Heart left ventricle (tissue), 16 donors: Measurements from ENCODE around the gene FMNL1. TPM values are rescaled to one million over a fixed set of nuclear protein-coding genes. Genes with fewer than 3 reads are reported as not detected.
"Not testable (repeated sequence)": the region's sequence is repeated elsewhere in the genome, so short reads cannot be mapped to it uniquely, and the experiment has no call there.

ENCODE experiments used
- ATAC-seq, 4 donors: fragments of 200-7000 bp; cut with Tn5 transposase; one replicate each; pipeline ENCODE4 v1.9.1; 2020 to 2022; ENCODE audit warnings: moderate library complexity in 4 of 4, mild to moderate bottlenecking in 3 of 4, moderate number of reproducible peaks in 1 of 4
- DNase-seq, 5 donors: peaks; one replicate each; pipeline ENCODE4 v3.0.0-alpha.2; 2020
- H3K27ac ChIP-seq, 12 donors: fragments of 200-600 bp; sonication (generic) in 4 of 12; one replicate each; pipeline versions ENCODE4 v1.5.0 to v1.8.0; 2016 to 2022; ENCODE audit warnings: mild to moderate bottlenecking in 2 of 12
- H3K27me3 ChIP-seq, 9 donors: fragments of 200-600 bp; sonication (generic) in 2 of 9; one replicate each; pipeline versions ENCODE4 v1.5.1 to v1.8.0; 2016 to 2022; ENCODE audit warnings: mild to moderate bottlenecking in 3 of 9
- H3K36me3 ChIP-seq, 9 donors: fragments of 200-600 bp; sonication (generic) in 2 of 9; one replicate each; pipeline versions ENCODE4 v1.5.0 to v1.8.0; 2018 to 2022; ENCODE audit warnings: mild to moderate bottlenecking in 2 of 9
- H3K4me1 ChIP-seq, 12 donors: fragments of 200-600 bp; sonication (generic) in 4 of 12; one replicate each; pipeline versions ENCODE4 v1.5.0 to v1.8.0; 2016 to 2022; ENCODE audit warnings: mild to moderate bottlenecking in 3 of 12
- H3K4me3 ChIP-seq, 12 donors: fragments of 200-600 bp; sonication (generic) in 4 of 12; one replicate each; pipeline versions ENCODE4 v1.5.0 to v1.8.0; 2017 to 2022; ENCODE audit warnings: mild to moderate bottlenecking in 9 of 12, moderate library complexity in 4 of 12
- H3K9me3 ChIP-seq, 12 donors: fragments of 200-600 bp; sonication (generic) in 4 of 12; one replicate each; pipeline versions ENCODE4 v1.5.0 to v1.8.0; 2016 to 2022; ENCODE audit warnings: mild to moderate bottlenecking in 1 of 12
- CTCF ChIP-seq, 12 donors: fragments of 200-600 bp; sonication (generic) in 4 of 12; IDR thresholded peaks; one replicate each; pipeline versions ENCODE4 v1.5.0 to v1.8.0; 2018 to 2022; ENCODE audit warnings: antibody characterized with exemption in 12 of 12, mild to moderate bottlenecking in 5 of 12
- POLR2A ChIP-seq, 2 donors: fragments of 450-650 bp; IDR thresholded peaks; one replicate each; pipeline ENCODE4 v1.6.1; 2017; ENCODE audit warnings: antibody characterized with exemption in 2 of 2, mild to moderate bottlenecking in 2 of 2, moderate library complexity in 2 of 2
- WGBS, 4 donors: extraction: QIAGEN DNeasy Blood & Tissue Kit in 2 of 4; methylation state at CpG; one replicate each; pipeline versions ENCODE4 v1.1.5 to v1.1.7; 2013 to 2018; 5-methylcytosine and 5-hydroxymethylcytosine counted together
- intact Hi-C, 10 donors: fragments of 100-400 bp; cut with DNase I; formaldehyde crosslinking; loops; one replicate each; pipeline versions ENCODE4 v1.11.1 to v1.14.2; 2022
- polyA plus RNA-seq, 2 donors: library from polyadenylated mRNA; stranded (reverse); fragments of 200-250 nt; gene quantifications; one replicate each; pipeline ENCODE4 v1.2.3, GENCODE V29; 2013
- total RNA-seq, 9 donors: library from RNA; depleted of rRNA in 2 of 9; stranded (reverse); fragments of >200 nt in 2 of 9; fragmentation: NEBNext Ultra II Directional in 3 of 9; extraction: Animal tissue kit (Norgen Biotek cat#: 25700) in 3 of 9; gene quantifications; one replicate each; pipeline versions ENCODE4 v1.1.0 to v1.2.4, GENCODE V29; 2016 to 2023
- donor health status: ischemic (EF 13 %, LVEDD 7.1; RV severe dilation, severe dysfunction).
- donor health status: healthy with polysubstance abuse.
- donor health status: DM: no; HTN: yes; CAD: no.
- donor health status: DM: no; HTN: no; CAD: no.
- donor health status: ischemic (EF 25% LVEDD 6.9; RV normal size, moderate dysfunction).
- donor health status: ischemic (EF 25% LVEDD 5.7; RV mildly dilated, moderate dysfunction).
- donor health status: healthy.
- donor health status: DM: yes; HTN: yes; CAD: no.
- donor health status: ischemic (EF 35%, LVEDD 5.7; RV mildly dilated, moderate dysfunction).
- donor health status: nonischemic (EF 11% LVEDD 7.7; RV severe dilation, severe dysfunction).
- donor health status: DM: yes; HTN: yes; CAD: no.
- donor health status: PGD.
- donor health status: ischemic (EF 29% LVEDD 5.4; RV normal size, mild dysfunction).
- donor health status: nonischemic (EF 23%, LVEDD 6.1; RV moderate dilation, normal function).

Gene FMNL1
- total and polyA plus RNA-seq, 11 donors, result 5.4 to 52.8 (median 8.7) TPM

- TF ChIP-seq POLR2A (IDR thresholded peaks at IDR 0.05) (no peak), CTCF (IDR thresholded peaks at IDR 0.05) (peak; percentile 97 to 100 (median 99))
- no peaks in the 10 kb centered on the region for H3K27me3 ChIP-seq
- H3K4me1 ChIP-seq, result peaks cover 0 to 18% (median 6%) of the 10 kb centered on the region in 12 donors
- H3K27ac ChIP-seq, result peak overlapping the region in 10 of 12 donors; percentile 32 to 74 (median 53)
- H3K9me3 ChIP-seq, result no peaks in the 10 kb centered on the region
- DNase-seq, result peak; percentile 88 to 97 (median 93)
- 1 to 2% (median 1%) methylated on average over 14 to 16 of the region's 16 CpGs for WGBS, 4 donors
- intact Hi-C loops, result loop anchor here (1.0 to 10.0 kb wide), 7 partner anchors 35 to 283 kb away; partner anchors contain the start of genes ACBD4 (in 10 of the 10), GFAP (in 4 of the 10), HEXIM2 (in 2 of the 10) and HEXIM1 (in 1 of the 10)
- ATAC-seq, result peak; percentile 96 to 99 (median 96)
- H3K4me3 ChIP-seq, result peak overlapping the region in 1 of 12 donors; percentile 21
- H3K36me3 ChIP-seq, result no peaks in the 10 kb centered on the region
Measured at GRCh38 chr17:45197555-45198334, 23.9 kb upstream of the FMNL1 start.

- TF ChIP-seq CTCF (IDR thresholded peaks at IDR 0.05) (no peak), POLR2A (IDR thresholded peaks at IDR 0.05) (no peak)
- Histone ChIP-seq H3K27me3 (no peaks in the 10 kb centered on the region), H3K9me3 (no peaks in the 10 kb centered on the region), H3K4me3 (no peak overlapping the region), H3K4me1 (peaks cover 0 to 18% (median 6%) of the 10 kb centered on the region in 12 donors), H3K36me3 (no peaks in the 10 kb centered on the region), H3K27ac (peak overlapping the region in 3 of 12 donors; percentile 4 to 30 (median 12))
- intact Hi-C loops, result no loop called here
- DNase-seq (peak in 3 of 5 donors; percentile 21 to 69 (median 54)), ATAC-seq (peak in 3 of 4 donors; percentile 6 to 68 (median 60))
- 66 to 77% (median 70%) methylated on average over 9 of the region's 9 CpGs for WGBS, 4 donors
Measured at GRCh38 chr17:45200701-45201100, 21.0 kb upstream of the FMNL1 start.

GRCh38 chr17:45201457-45201856 is 20.2 kb upstream of the FMNL1 start:
- H3K27ac ChIP-seq, result peak overlapping the region in 7 of 12 donors; percentile 4 to 53 (median 25)
- intact Hi-C loops, result no loop called here
- H3K36me3 ChIP-seq, result no peaks in the 10 kb centered on the region
- ATAC-seq (no peak), DNase-seq (no peak)
- H3K4me3 ChIP-seq, result no peak overlapping the region
- 95 to 100% (median 98%) methylated on average over 4 of the region's 4 CpGs for WGBS, 4 donors
- no peaks in the 10 kb centered on the region for H3K9me3 ChIP-seq
- TF ChIP-seq CTCF (IDR thresholded peaks at IDR 0.05), result no peak
- TF ChIP-seq POLR2A (IDR thresholded peaks at IDR 0.05), result no peak
- peaks cover 0 to 18% (median 6%) of the 10 kb centered on the region in 12 donors for H3K4me1 ChIP-seq
- no peaks in the 10 kb centered on the region for H3K27me3 ChIP-seq

- 77 to 89% (median 84%) methylated on average over 6 of the region's 6 CpGs for WGBS, 4 donors
- intact Hi-C loops, H3K9me3 ChIP-seq, H3K4me3 ChIP-seq, H3K36me3 ChIP-seq, H3K27me3 ChIP-seq: not testable (repeated sequence)
- DNase-seq (peak in 2 of 5 donors; percentile 42 to 58), ATAC-seq (peak in 2 of 4 donors; percentile 64)
- peak overlapping the region in 5 of 12 donors; percentile 4 to 53 (median 30) for H3K27ac ChIP-seq
- H3K4me1 ChIP-seq, result peaks cover 0 to 18% (median 6%) of the 10 kb centered on the region in 12 donors
Measured at GRCh38 chr17:45201880-45202279, 19.8 kb upstream of the FMNL1 start.
